Smooth muscle cell (in vitro differentiated cells): ENCODE measurements around the gene CFAP61. TPM values are rescaled to one million over a fixed set of nuclear protein-coding genes. Genes with fewer than 3 reads are reported as not detected.

Experiments
- DNase-seq: peaks from one replicate; lab custom pipeline; 2025; ENCODE audit not compliant: unreplicated experiment; lab: John Stamatoyannopoulos, UW
- H2AFZ ChIP-seq: fragments of 200-600 bp; sonication (generic); 2 replicates; pipeline ENCODE4 v1.6.0; 2016; ENCODE audit warnings: antibody characterized with exemption, low read depth, mild to moderate bottlenecking
- H3F3A ChIP-seq: fragments of 200-600 bp; sonication (generic); 2 replicates; pipeline ENCODE4 v1.6.0; 2017; ENCODE audit warnings: antibody characterized with exemption, low read depth
- H3K27ac ChIP-seq: fragments of 200-600 bp; sonication (generic); 2 replicates; pipeline ENCODE4 v1.5.1; 2016; ENCODE audit warnings: low read depth, mild to moderate bottlenecking
- H3K27me3 ChIP-seq: fragments of 200-600 bp; sonication (generic); 2 replicates; pipeline ENCODE4 v1.6.1; 2016; ENCODE audit warnings: low read depth, mild to moderate bottlenecking
- H3K36me3 ChIP-seq: fragments of 200-600 bp; sonication (generic); 2 replicates; pipeline ENCODE4 v1.5.1; 2016; ENCODE audit warnings: low read depth
- H3K4me1 ChIP-seq: fragments of 200-600 bp; sonication (generic); 2 replicates; pipeline ENCODE4 v1.5.1; 2016; ENCODE audit warnings: low read depth
- H3K4me2 ChIP-seq: fragments of 200-600 bp; sonication (generic); 2 replicates; pipeline ENCODE4 v1.6.0; 2016; ENCODE audit warnings: mild to moderate bottlenecking
- H3K4me3 ChIP-seq: fragments of 200-600 bp; sonication (generic); 2 replicates; pipeline ENCODE4 v1.5.1; 2016; ENCODE audit warnings: mild to moderate bottlenecking
- H3K79me2 ChIP-seq: fragments of 200-600 bp; sonication (generic); 2 replicates; pipeline ENCODE4 v1.6.0; 2016; ENCODE audit warnings: low read depth, mild to moderate bottlenecking
- H3K9ac ChIP-seq: fragments of 200-600 bp; sonication (generic); 2 replicates; pipeline ENCODE4 v1.6.0; 2016; ENCODE audit warnings: low read depth
- H3K9me3 ChIP-seq: fragments of 200-600 bp; sonication (generic); replicated peaks from 2 replicates; pipeline ENCODE4 v1.5.1; 2016; ENCODE audit warnings: low read depth
- H4K20me1 ChIP-seq: fragments of 200-600 bp; sonication (generic); 2 replicates; pipeline ENCODE4 v1.6.0; 2016; ENCODE audit warnings: low read depth
- CTCF ChIP-seq: fragments of 200-600 bp; sonication (generic); IDR thresholded peaks from 2 replicates; pipeline ENCODE4 v1.5.1; 2017; ENCODE audit warnings: borderline replicate concordance, mild to moderate bottlenecking, antibody characterized with exemption; ENCODE audit not compliant: insufficient read depth, poor library complexity, severe bottlenecking
- WGBS: methylation state at CpG from one replicate; pipeline ENCODE4 v1.1.7; 2016; ENCODE audit warnings: low lambda C conversion rate; 5-methylcytosine and 5-hydroxymethylcytosine counted together
- polyA plus RNA-seq: library from polyadenylated mRNA; unstranded; fragments of >200 nt; fragmentation: Nextera tagmentation; extraction: Ambion mirVana; gene quantifications from 2 replicates; pipeline ENCODE4 v1.2.1, GENCODE V29; 2016
- total RNA-seq: library from RNA; depleted of rRNA; stranded (reverse); fragments of >200 nt; gene quantifications from 2 replicates; pipeline ENCODE4 v1.2.3, GENCODE V29; 2014

CFAP61 gene
- total and polyA plus RNA-seq, 2 experiments from 2014 or later = not detected

DNA sequence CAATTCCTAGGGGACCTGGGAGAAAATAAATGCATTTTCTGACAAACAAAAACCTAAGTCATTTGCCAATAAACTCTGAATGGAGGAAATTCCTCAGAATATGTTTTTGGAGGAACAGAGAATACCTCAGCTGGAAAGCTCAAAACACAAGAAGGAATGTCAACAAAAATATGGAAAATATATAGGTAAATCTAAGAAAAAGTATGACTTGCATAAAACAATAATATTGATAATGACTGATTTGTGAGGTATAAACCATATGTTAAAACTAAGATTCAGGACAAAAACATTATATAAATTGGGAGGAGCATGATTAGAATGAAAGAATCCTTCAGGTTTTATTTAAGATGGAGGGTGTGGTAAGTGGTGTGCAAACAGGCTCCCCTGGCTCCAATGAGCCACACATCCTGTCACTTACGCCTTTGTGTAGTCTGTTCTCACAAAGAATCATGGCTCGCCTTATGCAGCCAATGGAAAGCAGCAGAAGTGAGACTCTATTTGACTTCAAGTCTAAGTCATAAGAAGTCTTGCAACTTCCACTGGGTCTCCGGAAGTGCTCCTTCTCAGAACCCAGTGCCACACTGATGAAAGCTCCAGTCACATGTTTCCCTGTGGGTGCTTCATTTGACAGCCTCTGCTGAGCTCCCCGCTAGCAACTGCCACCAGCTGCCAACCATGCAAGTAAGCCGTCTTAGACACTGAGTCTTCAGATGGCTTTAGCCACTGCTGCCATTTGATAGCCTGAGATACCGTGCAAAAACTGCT lies 8.1 kb downstream of the CFAP61 start:
- WGBS = 88% methylated on average over 6 of the region's 6 CpGs
- Histone ChIP-seq H3K27me3 (peaks cover 6% of the 10 kb centered on the region), H4K20me1 (no peaks in the 10 kb centered on the region)

GRCh38 chr20:20063941-20064702 lies 11.8 kb downstream of the CFAP61 start:
- 77% methylated on average over 12 of the region's 12 CpGs for WGBS
- no peak for DNase-seq

More for the DNA sequence above, 8.1 kb downstream of the CFAP61 start:
- Histone ChIP-seq H3K9me3 (no peaks in the 10 kb centered on the region), H3K79me2 (no peaks in the 10 kb centered on the region), H2AFZ (no peak overlapping the region), H3K9ac (no peak overlapping the region), H3K27ac (no peak overlapping the region), H3K36me3 (no peaks in the 10 kb centered on the region), H3K4me2 (no peak overlapping the region), H3F3A (no peaks in the 10 kb centered on the region), H3K4me3 (no peak overlapping the region), H3K4me1 (no peaks in the 10 kb centered on the region)
- no peak for TF ChIP-seq CTCF
- no peak for DNase-seq

DNA sequence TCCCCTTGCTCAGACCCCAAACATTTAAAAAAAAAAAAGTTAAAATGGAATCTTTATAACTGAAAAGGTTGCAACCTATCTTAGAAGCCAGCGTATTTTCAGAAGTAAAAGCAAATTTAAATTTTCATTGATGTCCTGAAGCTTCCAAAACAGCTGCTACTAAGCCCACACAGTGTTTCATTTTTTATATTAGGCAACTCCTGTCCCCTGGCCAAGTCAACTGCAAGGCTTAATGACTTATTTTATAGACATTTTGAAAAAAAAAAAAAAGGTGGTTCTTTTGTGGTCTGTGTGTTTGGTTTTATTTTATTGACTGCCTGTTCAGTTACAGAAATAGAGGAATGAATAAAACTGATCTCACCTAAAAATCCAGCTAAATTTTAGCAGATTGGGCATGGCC lies 13.0 kb downstream of the CFAP61 start:
- no peak overlapping the region for H3K4me3 ChIP-seq
- no peak overlapping the region for H2AFZ ChIP-seq
- H3K36me3 ChIP-seq = no peaks in the 10 kb centered on the region
- H3K27ac ChIP-seq = no peak overlapping the region
- H3F3A ChIP-seq = no peaks in the 10 kb centered on the region
- H3K27me3 ChIP-seq = peaks cover 3% of the 10 kb centered on the region
- H3K4me1 ChIP-seq = no peaks in the 10 kb centered on the region
- H3K4me2 ChIP-seq = no peak overlapping the region
- H3K9ac ChIP-seq = no peak overlapping the region
- no peak for TF ChIP-seq CTCF
- H4K20me1 ChIP-seq = no peaks in the 10 kb centered on the region
- no peaks in the 10 kb centered on the region for H3K79me2 ChIP-seq
- DNase-seq = no peak
- 98% methylated on average over 1 of the region's 1 CpG for WGBS
- H3K9me3 ChIP-seq = no peaks in the 10 kb centered on the region

More at GRCh38 chr20:20063941-20064702, 11.8 kb downstream of the CFAP61 start:
- Histone ChIP-seq H3K79me2 (no peaks in the 10 kb centered on the region), H3K9me3 (no peaks in the 10 kb centered on the region), H2AFZ (no peak overlapping the region), H3K9ac (no peak overlapping the region), H3K4me3 (no peak overlapping the region), H3K27me3 (peaks cover 6% of the 10 kb centered on the region), H3K36me3 (no peaks in the 10 kb centered on the region), H4K20me1 (no peaks in the 10 kb centered on the region), H3K4me2 (no peak overlapping the region), H3F3A (no peaks in the 10 kb centered on the region), H3K27ac (no peak overlapping the region), H3K4me1 (no peaks in the 10 kb centered on the region)
- no peak for TF ChIP-seq CTCF
